ENCODE results near the gene XYLT2. TPM values are rescaled to one million over a fixed set of nuclear protein-coding genes. Genes with fewer than 3 reads are reported as not detected.

Gene XYLT2
- total RNA-seq, 1 donor from 2014 or later = 33.3 TPM

GRCh38 chr17:50310455-50311111, 35.3 kb upstream of the XYLT2 start:
- DNase-seq (ENCODE audit: low spot score in 2 of 2, unreplicated experiment in 2 of 2) = no peak
- no peak for TF ChIP-seq CTCF (IDR thresholded peaks at IDR 0.05; ENCODE audit: unreplicated experiment)
- H3K9me3 Mint-ChIP-seq = no peaks in the 10 kb centered on the region
- H3K27me3 Mint-ChIP-seq (ENCODE audit: low read depth) = no peaks in the 10 kb centered on the region
- H3K4me3 Mint-ChIP-seq = no peak overlapping the region
- H3K4me1 Mint-ChIP-seq = peaks cover 19% of the 10 kb centered on the region
- no peak overlapping the region for H3K27ac Mint-ChIP-seq
- no peaks in the 10 kb centered on the region for H3K36me3 Mint-ChIP-seq

GRCh38 chr17:50311112-50311460, 34.8 kb upstream of the XYLT2 start:
- Mint-ChIP-seq H3K27me3 (ENCODE audit: low read depth) (no peaks in the 10 kb centered on the region), H3K9me3 (no peaks in the 10 kb centered on the region), H3K36me3 (no peaks in the 10 kb centered on the region), H3K27ac (no peak overlapping the region), H3K4me1 (peaks cover 24% of the 10 kb centered on the region), H3K4me3 (no peak overlapping the region)
- DNase-seq (ENCODE audit: low spot score in 2 of 2, unreplicated experiment in 2 of 2) = no peak
- TF ChIP-seq CTCF (IDR thresholded peaks at IDR 0.05; ENCODE audit: unreplicated experiment) = no peak

GRCh38 chr17:50311483-50311882, 34.4 kb upstream of the XYLT2 start:
- no peak for TF ChIP-seq CTCF (IDR thresholded peaks at IDR 0.05; ENCODE audit: unreplicated experiment)
- DNase-seq (ENCODE audit: low spot score in 2 of 2, unreplicated experiment in 2 of 2) = no peak
- Mint-ChIP-seq H3K9me3 (no peaks in the 10 kb centered on the region), H3K27ac (no peak overlapping the region), H3K27me3 (ENCODE audit: low read depth) (no peaks in the 10 kb centered on the region), H3K36me3 (no peaks in the 10 kb centered on the region), H3K4me1 (peaks cover 27% of the 10 kb centered on the region), H3K4me3 (no peak overlapping the region)

- Mint-ChIP-seq H3K36me3 (no peaks in the 10 kb centered on the region), H3K4me3 (no peak overlapping the region), H3K27me3 (ENCODE audit: low read depth) (no peaks in the 10 kb centered on the region), H3K9me3 (no peaks in the 10 kb centered on the region), H3K4me1 (peaks cover 28% of the 10 kb centered on the region), H3K27ac (no peak overlapping the region)
- no peak for DNase-seq (ENCODE audit: low spot score in 2 of 2, unreplicated experiment in 2 of 2)
- TF ChIP-seq CTCF (IDR thresholded peaks at IDR 0.05; ENCODE audit: unreplicated experiment) = no peak
Measured at GRCh38 chr17:50312308-50312707, 33.6 kb upstream of the XYLT2 start.

GRCh38 chr17:50314456-50315011, 31.4 kb upstream of the XYLT2 start:
- H3K4me1 Mint-ChIP-seq = peaks cover 28% of the 10 kb centered on the region
- no peak overlapping the region for H3K4me3 Mint-ChIP-seq
- H3K36me3 Mint-ChIP-seq = no peaks in the 10 kb centered on the region
- TF ChIP-seq CTCF (IDR thresholded peaks at IDR 0.05; ENCODE audit: unreplicated experiment) = no peak
- DNase-seq (ENCODE audit: low spot score in 2 of 2, unreplicated experiment in 2 of 2) = no peak
- H3K27me3 Mint-ChIP-seq (ENCODE audit: low read depth) = no peaks in the 10 kb centered on the region
- H3K9me3 Mint-ChIP-seq = no peaks in the 10 kb centered on the region
- H3K27ac Mint-ChIP-seq = no peak overlapping the region

Measured in mesothelial cell of epicardium (in vitro differentiated cells).